ENCODE results near the gene ERP27.

The ERP27 gene

GRCh38 chr12:14924541-14924940, 13.8 kb downstream of the ERP27 start:
- Histone ChIP-seq H3K9me3 (no peaks in the 10 kb centered on the region), H3K4me3 (ENCODE audit: low read depth, low read length) (no peak overlapping the region)
- no peak for TF ChIP-seq CTCF (IDR thresholded peaks at IDR 0.05; ENCODE audit: low read depth, low read length)

GRCh38 chr12:14923944-14924343, 14.4 kb downstream of the ERP27 start:
- no peaks in the 10 kb centered on the region for H3K9me3 ChIP-seq

More at GRCh38 chr12:14924541-14924940, 13.8 kb downstream of the ERP27 start:
- H3K4me1 ChIP-seq, result peaks cover 13% of the 10 kb centered on the region
- no peak for DNase-seq
- H3K36me3 ChIP-seq, result no peaks in the 10 kb centered on the region
- H3K27me3 ChIP-seq, result no peaks in the 10 kb centered on the region

GRCh38 chr12:14921218-14921617, 17.1 kb downstream of the ERP27 start:
- Histone ChIP-seq H3K36me3 (no peaks in the 10 kb centered on the region), H3K4me1 (no peaks in the 10 kb centered on the region), H3K4me3 (ENCODE audit: low read depth, low read length) (no peak overlapping the region), H3K27me3 (no peaks in the 10 kb centered on the region), H3K9me3 (no peaks in the 10 kb centered on the region)
- no peak for TF ChIP-seq CTCF (IDR thresholded peaks at IDR 0.05; ENCODE audit: low read depth, low read length)
- no peak for DNase-seq

More at GRCh38 chr12:14923944-14924343, 14.4 kb downstream of the ERP27 start:
- H3K27me3 ChIP-seq, result no peaks in the 10 kb centered on the region
- H3K4me1 ChIP-seq, result peaks cover 10% of the 10 kb centered on the region
- no peak for DNase-seq
- no peaks in the 10 kb centered on the region for H3K36me3 ChIP-seq
- TF ChIP-seq CTCF (IDR thresholded peaks at IDR 0.05; ENCODE audit: low read depth, low read length), result no peak
- no peak overlapping the region for H3K4me3 ChIP-seq (ENCODE audit: low read depth, low read length)

- Histone ChIP-seq H3K36me3 (no peaks in the 10 kb centered on the region), H3K4me3 (ENCODE audit: low read depth, low read length) (no peak overlapping the region), H3K4me1 (no peaks in the 10 kb centered on the region), H3K27me3 (no peaks in the 10 kb centered on the region), H3K9me3 (no peaks in the 10 kb centered on the region)
- no peak for TF ChIP-seq CTCF (IDR thresholded peaks at IDR 0.05; ENCODE audit: low read depth, low read length)
- no peak for DNase-seq
These were observed 17.7 kb downstream of the ERP27 start for GRCh38 chr12:14920475-14921126.

- no peaks in the 10 kb centered on the region for H3K36me3 ChIP-seq
- DNase-seq, result no peak
- H3K4me1 ChIP-seq, result no peaks in the 10 kb centered on the region
- H3K9me3 ChIP-seq, result no peaks in the 10 kb centered on the region
- no peaks in the 10 kb centered on the region for H3K27me3 ChIP-seq
- no peak overlapping the region for H3K4me3 ChIP-seq (ENCODE audit: low read depth, low read length)
- no peak for TF ChIP-seq CTCF (IDR thresholded peaks at IDR 0.05; ENCODE audit: low read depth, low read length)
These were observed 18.9 kb downstream of the ERP27 start for GRCh38 chr12:14919455-14919854.

GRCh38 chr12:14915736-14916135, 22.6 kb downstream of the ERP27 start:
- Histone ChIP-seq H3K4me3 (ENCODE audit: low read depth, low read length) (no peak overlapping the region), H3K27me3 (no peaks in the 10 kb centered on the region), H3K36me3 (no peaks in the 10 kb centered on the region), H3K9me3 (no peaks in the 10 kb centered on the region), H3K4me1 (no peaks in the 10 kb centered on the region)
- TF ChIP-seq CTCF (IDR thresholded peaks at IDR 0.05; ENCODE audit: low read depth, low read length), result no peak
- no peak for DNase-seq

Measured in BE2C (cell line).